ENCODE results near the gene DNAH3.
"Not testable (repeated sequence)": the region's sequence is repeated elsewhere in the genome, so short reads cannot be mapped to it uniquely, and the experiment has no call there.

DNAH3 gene, protein sequence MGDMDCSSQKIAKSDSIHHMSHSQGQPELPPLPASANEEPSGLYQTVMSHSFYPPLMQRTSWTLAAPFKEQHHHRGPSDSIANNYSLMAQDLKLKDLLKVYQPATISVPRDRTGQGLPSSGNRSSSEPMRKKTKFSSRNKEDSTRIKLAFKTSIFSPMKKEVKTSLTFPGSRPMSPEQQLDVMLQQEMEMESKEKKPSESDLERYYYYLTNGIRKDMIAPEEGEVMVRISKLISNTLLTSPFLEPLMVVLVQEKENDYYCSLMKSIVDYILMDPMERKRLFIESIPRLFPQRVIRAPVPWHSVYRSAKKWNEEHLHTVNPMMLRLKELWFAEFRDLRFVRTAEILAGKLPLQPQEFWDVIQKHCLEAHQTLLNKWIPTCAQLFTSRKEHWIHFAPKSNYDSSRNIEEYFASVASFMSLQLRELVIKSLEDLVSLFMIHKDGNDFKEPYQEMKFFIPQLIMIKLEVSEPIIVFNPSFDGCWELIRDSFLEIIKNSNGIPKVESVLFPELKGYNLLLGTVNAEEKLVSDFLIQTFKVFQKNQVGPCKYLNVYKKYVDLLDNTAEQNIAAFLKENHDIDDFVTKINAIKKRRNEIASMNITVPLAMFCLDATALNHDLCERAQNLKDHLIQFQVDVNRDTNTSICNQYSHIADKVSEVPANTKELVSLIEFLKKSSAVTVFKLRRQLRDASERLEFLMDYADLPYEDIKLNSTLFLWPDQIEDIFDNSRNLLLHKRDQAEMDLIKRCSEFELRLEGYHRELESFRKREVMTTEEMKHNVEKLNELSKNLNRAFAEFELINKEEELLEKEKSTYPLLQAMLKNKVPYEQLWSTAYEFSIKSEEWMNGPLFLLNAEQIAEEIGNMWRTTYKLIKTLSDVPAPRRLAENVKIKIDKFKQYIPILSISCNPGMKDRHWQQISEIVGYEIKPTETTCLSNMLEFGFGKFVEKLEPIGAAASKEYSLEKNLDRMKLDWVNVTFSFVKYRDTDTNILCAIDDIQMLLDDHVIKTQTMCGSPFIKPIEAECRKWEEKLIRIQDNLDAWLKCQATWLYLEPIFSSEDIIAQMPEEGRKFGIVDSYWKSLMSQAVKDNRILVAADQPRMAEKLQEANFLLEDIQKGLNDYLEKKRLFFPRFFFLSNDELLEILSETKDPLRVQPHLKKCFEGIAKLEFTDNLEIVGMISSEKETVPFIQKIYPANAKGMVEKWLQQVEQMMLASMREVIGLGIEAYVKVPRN (N-terminal part only)

DNA sequence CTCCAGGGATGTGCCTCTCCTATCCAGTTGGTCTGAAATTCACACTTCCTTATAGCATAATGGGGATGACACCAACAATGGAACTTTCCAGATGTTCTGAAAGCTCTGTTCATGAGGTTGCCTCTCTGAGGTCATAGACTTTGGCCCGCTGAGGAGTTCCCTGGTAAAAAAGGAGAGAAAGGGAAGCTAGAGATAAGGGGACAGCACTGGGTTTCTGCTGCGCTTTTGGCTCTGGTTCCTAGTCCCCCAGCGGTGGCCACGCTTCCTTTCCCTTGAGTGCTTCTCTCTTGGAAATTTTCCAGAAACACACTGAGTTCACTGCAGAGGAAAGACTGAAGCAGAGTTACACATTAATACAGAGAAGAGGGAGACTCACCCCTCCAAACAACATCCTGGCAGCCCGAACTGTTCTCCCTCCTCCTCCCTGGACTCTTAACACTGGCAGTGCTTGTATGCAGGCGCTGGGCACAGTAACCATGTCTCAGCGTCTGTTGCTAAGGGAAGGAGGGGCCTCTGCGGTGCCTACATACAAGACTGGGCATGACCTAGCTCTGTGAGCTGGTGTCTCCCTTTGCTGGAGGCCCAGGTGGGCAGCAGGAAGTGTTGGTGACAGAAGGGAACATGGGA, at the start of gene DNAH3:
TSS of gene DNAH3 (minus strand) at position 472 of the 627 bp plus-strand sequence. CDS start 527 bp downstream, outside the sequence.
- DNase-seq = no peak

DNA sequence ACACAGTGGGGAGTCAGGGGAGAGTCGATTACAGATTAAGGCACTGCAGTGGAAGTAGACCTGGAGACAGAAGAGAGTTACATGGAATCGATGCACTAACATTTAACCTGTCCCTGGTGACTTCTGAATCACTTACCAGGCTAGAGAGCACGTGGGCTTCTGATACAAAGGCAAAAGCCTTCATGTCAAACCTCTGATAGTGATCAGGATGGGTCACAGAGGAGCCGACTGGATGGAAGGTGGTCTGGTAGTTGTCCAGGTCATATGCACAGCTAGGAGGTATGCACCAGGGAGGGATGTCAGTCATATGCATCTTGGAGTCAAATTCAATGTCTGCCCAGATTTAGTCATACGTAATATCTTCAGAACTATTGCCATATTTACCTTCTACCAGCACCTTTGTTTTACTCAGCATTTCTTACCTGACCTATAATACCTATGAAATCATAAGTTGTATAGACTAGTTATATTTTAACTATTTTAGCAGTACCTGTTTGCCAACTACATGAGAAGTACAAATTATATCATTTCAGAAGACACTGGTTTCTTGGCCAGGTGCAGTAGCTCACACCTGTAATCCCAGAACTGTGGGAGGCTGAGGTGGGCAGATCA, 49.1 kb upstream of the DNAH3 start:
- DNase-seq = no peak

DNA sequence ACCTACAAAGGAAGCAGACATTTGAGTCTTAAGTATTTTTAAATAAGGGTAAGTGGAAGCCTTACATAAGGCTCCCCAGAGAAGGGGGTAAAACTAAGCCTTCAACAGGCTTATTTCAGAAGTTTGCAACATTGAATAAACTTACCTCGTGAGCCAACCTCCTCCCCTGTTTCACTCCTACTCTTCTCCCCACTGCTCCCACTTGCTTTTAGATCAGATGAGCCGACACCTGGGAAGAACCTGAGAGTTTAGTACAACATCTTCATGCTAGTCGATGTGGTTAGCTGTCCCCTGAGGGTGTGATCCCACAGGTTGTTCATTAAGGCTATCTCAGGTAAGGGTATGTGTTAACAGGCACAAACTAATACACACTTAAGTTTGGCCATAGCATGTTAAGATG, 47.0 kb upstream of the DNAH3 start:
- DNase-seq = no peak

DNA sequence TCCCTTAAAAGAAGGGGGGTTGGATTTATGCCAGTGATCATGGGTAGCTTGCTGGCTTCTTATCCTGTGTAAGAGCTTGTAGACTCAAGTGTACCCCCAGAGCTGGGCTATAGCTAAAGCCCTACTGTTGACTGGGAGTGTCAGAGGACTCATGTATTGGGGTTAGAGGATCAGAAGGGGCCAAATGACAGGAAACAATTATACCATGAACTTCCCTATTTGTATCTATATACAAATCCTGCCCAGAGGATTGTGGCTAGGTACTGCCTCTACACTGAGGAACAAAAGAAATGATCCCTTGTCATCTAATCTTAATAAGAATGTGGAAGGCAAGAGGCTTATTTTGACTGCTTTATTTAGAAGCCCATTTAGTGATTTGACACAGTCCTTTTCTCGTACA, 46.5 kb upstream of the DNAH3 start:
- no peak for DNase-seq

DNA sequence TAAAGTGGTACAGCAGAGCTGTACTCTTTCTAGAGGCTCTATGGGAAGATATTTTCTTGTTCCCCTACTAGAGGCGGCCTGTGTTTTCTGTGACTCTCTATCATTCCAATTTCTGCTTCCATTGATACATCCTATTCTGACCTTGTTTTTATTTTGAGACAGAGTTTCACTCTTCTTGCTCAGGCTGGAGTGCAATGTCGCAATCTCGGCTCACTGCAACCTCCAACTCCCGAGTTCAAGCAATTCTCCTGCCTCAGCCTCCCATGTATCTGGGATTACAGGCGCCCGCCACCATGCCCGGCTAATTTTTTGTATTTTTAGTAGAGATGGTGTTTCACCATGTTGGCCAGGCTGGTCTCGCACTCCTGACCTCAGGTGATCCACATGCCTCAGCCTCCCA, 44.7 kb upstream of the DNAH3 start:
- DNase-seq = not testable (repeated sequence)

DNA sequence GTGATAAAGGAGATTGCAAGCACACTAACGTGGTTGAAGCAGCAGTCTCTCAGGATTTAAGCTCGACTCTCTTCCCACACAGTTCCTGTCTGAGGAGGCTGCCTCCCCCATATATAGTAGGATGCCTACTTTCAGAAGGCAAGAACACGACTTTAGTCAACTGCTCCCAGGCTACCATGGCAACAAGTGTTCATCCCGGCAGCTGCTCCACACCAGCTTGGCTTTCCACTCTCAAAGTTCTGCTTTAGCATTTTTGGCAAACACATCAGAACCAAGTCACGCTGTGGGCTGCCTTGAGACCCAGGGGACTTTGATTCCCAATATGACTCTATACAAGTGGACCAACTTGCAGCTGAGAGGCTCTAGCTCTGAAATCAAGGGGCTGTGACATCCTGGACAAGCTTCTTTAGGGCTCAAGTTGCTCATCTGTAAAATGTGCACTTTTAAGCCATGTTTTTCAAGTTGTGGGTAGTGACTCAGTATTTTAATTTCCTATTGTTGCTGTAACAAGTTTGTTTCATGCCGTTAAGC, 44.2 kb upstream of the DNAH3 start:
- no peak for DNase-seq

DNA sequence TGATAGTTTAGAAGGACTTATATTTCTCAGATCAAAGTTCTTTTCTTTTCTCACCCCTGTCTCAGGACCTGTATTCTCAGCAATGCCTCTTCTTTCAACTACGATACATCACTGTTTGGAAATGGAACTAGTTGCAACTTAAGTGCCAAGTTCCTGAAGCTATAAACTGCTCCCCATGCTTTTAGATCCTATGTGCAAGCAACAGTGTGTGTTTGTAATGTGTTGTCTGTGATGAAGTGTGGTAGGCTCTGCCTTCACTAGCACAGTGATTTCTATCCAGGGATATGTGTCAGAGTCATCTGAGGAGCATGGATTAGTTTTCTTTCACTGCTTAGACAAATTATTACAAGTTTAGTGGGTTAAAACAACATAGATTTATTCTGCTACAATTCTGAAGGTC, 42.3 kb upstream of the DNAH3 start:
- no peak for DNase-seq

DNA sequence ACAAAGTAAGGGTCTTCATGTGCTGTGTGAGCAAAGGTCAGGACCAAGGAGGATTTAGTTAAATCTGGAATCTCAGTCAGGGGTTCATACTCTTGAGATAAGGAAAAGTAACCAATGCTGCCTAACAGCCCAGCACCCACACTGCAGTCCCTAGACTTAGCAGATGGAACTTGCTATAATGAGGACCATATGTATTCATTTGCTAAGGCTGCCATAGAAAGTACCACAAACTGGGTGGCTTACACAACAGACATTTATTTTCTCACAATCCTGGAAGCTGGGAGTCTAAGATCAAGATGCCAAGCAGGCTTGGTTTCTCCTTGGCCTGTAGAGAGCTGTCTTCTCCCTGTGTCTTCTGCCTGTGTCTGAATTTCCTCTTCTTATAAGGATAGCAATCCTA, 40.0 kb upstream of the DNAH3 start:
- DNase-seq = no peak

DNA sequence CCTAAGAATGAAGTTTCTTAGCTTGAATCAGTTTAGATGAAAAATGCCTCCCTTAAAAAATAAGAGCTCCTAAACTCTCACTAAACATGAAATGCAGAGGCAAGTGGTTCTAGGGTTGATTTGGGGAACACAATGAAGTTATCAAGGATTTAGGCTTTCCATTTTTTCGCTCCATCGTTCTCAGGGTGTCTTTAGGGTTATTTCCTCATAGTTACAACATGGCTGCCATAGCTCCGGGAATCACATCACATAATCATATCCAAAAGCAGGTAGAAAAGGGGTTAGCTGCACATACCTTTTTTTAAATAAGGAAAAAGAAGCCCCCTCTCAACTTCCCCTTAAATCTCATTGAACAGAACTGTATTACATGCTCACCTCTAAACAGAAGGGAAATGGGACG, 39.4 kb upstream of the DNAH3 start:
- no peak for DNase-seq

DNA sequence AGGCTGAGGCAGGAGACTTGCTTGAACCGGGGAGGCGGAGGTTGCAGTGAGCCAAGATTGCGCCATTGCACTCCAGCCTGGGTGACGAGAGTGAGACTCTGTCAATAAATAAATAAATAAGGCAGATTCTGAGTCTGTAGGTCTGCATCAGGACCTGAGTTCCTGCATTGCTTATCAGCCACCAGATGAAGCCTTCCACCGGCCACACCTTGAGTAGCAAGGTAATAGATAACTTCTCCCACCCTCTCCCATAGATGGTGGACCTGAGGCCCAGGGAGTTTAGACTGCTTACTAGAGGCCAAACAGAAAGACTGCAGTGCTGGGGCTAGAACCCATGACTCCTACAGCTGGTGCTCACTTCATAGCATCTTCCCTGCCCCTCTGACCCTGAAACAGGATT, 38.7 kb upstream of the DNAH3 start:
- DNase-seq = no peak

DNA sequence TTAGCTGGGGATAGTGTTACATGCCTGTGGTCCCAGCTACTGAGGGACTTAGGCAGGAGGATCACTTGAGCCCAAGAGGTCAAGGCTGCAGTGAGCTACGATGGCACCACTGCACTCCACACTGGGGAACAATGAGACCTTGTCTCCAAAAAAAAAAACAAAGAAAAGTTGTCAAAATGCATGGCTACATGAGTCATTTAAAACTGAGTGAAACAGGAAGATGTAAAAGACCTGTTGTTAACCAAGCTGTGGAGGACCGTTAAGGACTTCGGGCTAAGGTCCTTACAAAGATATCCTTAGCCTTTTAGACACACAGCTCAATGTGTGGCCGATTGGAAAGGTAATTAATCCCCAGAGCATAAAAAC, 35.7 kb upstream of the DNAH3 start:
- no peak for DNase-seq

DNA sequence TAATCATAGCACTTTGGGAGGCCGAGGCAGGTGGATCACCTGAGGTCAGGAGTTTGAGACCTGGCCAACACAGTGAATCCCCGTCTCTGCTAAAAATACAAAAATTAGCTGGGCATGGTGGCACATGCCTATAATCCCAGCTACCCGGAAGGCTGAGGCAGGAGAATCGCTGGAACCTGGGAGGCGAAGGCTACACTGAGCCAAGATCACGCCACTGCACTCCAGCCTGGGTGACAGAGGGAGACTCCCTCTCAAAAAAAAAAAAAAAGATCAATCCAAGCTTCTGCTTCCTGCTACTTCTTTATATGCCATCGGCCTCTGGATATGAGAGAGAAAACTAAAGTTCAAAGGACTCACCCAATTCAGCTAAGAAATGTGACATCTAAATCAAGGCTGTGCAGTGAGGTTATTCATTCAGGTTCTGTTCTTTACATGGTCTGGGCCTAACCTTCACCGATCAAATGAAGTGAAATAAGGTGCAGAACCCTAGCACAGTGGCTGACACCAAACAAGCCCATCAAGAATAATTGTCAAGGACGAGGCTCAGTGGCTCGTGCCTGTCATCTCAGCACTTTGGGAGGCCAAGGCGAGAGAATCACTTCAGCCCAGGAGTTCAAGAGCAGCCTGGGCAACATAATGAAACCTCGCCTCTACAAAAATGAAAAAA, 35.1 kb upstream of the DNAH3 start:
- no peak for DNase-seq

DNA sequence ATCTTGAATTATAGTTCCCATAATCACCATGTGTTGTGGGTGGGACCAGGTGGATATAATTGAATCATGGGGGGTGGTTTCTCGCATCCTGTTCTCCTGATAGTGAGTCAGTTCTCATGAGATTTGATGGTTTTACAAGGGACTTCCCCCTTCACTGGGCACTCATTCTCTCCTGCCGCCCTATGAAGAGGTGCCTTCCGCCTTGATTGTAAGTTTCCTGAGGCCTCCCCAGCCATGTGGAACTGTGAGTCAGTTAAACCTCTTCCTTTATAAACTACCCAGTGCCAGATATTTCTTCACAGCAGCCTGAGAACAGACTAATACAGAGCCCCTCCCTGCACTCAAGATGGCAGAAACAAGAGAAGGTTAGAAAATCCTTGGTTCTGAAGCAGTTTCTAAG, 34.2 kb upstream of the DNAH3 start:
- DNase-seq = no peak

DNA sequence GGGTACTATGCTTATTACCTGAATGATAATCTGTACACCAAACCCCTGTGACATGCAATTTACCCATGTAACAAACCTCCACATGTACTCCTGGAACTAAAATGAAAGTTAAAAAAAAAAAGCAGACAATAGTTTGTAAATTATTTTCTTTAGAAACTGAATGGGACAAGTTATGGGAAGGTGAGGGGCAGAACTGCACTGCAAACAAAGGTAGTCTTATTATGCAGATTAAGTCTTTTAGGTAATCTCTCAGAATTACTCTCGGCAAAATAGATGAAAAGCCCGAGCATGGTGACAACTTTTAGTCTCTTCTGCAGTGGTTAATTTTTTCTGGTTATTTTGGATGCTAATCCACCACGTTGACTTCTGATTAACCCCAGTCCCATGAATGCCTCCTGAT, 33.3 kb upstream of the DNAH3 start:
- no peak for DNase-seq

DNA sequence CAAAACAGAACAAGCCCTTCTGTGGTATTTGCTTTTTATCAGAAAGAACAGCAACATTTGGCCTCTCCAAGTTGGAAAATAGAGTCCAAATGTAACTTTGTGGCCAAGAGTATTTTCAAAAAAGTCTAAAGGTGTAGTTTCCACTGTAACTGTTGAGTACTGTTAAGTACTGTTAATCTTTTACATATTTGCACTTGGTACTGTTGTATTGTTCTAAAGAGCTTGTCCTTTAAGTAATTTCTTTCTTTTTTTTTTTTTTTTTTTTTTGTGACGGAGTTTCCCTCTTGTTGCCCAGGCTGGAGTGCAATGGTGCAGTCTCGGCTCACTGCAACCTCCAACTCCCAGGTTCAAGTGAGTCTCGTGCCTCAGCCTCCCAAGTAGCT, 29.3 kb upstream of the DNAH3 start:
- no peak for DNase-seq

DNA sequence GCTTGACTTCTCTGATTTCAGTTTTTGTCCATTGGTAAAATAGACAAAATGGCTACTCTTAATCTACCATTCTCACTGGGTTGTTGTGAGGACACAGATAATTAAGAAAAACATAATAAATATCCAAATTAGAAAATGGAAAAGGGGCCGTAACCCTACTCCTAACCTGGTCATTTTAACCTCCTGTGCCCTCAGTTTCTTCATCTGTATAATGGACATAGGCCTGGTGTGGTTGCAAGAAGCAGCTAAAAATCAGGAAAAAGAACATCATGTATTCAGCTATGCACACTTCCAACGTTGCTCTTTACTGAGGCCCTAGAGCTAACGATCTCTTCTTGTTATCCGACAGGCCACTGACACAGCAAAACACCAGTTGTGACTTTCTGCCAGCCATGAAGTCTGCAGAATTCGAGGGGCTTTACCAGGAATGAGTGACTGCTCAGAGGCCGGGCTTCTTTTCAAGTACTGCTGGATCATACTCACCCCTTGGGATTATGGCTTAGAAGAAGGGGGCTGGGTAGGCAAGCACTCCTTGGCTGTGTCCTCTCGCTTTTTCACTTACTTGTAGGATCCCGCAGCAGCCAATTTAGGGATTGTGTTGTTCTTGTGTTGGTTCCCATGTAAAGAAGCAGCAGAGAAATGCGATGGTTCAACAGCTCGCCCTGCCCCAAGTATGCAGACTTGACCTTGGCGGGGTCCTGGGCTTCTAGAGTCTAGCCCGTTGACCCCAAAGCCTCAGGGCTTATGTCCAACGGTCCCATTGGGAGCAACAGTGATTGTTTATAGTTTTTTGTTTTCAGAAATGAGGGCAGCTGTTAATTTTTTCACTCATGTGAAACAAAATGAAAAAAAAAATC, 28.7 kb upstream of the DNAH3 start:
- no peak for DNase-seq

DNA sequence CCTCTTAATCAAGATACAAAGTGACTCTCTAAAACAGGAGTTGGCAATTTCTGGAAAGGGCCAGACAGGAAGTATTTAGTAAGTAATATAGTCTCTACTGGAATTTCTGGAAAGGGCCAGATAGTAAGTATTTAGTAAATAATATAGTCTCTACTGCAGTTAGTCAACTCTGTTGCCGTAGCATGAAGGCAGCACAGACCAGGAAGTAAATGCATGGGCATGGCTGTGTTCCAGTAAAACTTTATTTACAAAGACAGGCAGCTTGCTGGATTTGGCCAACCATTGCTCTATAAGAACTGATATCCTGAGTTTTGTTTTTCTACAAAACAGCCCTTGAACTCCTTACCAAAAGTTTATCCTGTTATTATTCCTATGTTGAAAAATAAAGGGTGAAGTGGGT, 24.8 kb upstream of the DNAH3 start:
- DNase-seq = no peak

DNA sequence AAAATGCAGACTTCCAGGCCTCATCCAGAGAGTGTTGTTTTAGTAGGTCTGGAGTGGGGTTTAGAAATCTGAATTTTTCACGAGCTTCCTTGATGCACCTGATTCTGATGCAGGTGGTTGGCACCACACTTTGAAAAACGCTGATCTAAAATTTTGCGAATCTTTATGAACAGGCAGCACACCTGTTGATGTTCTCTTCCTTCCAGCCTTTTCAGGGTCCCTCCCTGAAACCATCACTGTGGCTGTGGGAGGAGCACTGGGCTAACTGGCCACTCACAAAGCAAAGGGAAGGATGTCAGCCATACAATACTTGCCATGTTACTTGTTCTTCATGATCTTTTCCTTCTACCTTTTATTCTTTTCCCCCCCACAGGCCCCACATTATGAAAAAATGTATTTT, 22.0 kb upstream of the DNAH3 start:
- DNase-seq = no peak

DNA sequence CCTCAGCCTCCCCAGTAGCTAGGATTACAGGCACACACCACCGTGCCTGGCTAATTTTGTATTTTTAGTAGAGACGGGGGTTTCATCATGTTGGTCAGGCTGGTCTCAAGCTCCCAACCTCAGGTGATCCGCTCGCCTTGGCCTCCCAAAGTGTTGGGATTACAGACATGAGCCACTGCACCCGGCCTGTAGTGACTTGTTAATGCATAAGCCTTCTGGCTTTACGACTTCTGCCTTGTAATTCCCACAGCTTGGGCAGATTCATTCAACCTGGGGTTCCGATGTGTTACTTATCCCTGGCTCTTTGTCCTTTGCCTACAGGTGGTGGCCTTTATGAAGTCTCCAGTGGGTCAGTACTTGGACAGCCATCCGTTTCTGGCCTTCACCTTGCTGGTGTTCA, 19.5 kb upstream of the DNAH3 start:
- not testable (repeated sequence) for DNase-seq

DNA sequence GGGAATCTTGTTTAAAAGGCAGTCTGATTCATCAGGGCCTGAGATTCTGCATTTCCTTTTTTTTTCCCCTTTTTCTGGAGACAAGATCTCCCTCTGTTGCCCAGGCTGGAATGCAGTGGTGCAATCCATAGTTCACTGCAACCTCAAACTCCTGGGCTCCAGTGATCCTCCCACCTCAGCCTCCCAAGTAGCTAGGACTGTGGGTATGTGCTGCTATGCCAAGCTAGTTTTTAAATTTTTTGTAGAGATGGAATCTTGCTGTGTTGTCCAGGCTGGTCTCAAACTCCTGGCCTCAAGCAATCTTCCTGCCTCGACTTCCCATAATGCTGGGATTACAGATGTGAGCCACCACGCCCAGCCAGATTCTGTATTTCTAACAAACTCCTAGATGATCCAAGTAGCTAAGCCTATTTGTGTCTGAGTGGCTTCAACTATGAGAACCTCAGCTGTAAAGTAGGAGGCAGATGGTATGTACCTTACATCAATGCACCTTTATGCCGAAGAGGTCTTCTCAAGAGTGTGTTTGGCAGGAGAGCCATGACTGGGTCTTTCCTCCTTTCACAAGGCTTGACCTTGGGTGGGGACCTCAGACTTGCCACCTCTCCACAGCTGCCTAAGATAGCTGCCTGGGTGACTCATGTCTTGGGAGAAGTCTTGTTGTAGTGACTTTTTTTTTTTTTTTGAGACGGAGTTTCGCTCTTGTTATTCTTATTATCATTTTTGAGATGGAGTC, 18.8 kb upstream of the DNAH3 start:
- no peak for DNase-seq

Data from cortex of kidney (tissue), 1 donor.